GM23338 (cell line): ENCODE measurements around the gene MBOAT7. TPM values are rescaled to one million over a fixed set of nuclear protein-coding genes. Genes with fewer than 3 reads are reported as not detected.

Experiments
- ATAC-seq: fragments of 200-7000 bp; cut with Tn5 transposase; 3 replicates; pipeline ENCODE4 v1.9.1; 2020
- DNase-seq: peaks from one replicate; pipeline ENCODE4 v3.0.0-alpha.2; 2015; ENCODE audit warnings: low spot score
- H2AFZ ChIP-seq: fragments of 200-600 bp; sonication (generic); 2 replicates; pipeline ENCODE4 v1.8.0; 2016; ENCODE audit warnings: antibody characterized with exemption, mild to moderate bottlenecking, moderate library complexity
- H3F3A ChIP-seq: fragments of 200-600 bp; sonication (generic); replicated peaks from 2 replicates; pipeline ENCODE4 v1.8.0; 2017; ENCODE audit warnings: antibody characterized with exemption, mixed run types, low read depth
- H3K27ac ChIP-seq: fragments of 200-600 bp; sonication (generic); 2 replicates; pipeline ENCODE4 v1.6.1; 2016; ENCODE audit warnings: low read depth
- H3K27me3 ChIP-seq: fragments of 200-600 bp; sonication (generic); 2 replicates; pipeline ENCODE4 v1.8.0; 2016; ENCODE audit warnings: mild to moderate bottlenecking, mixed run types, moderate library complexity; ENCODE audit not compliant: insufficient read depth
- H3K36me3 ChIP-seq: fragments of 200-600 bp; sonication (generic); 2 replicates; pipeline ENCODE4 v1.8.0; 2016; ENCODE audit warnings: mild to moderate bottlenecking; ENCODE audit not compliant: insufficient read depth
- H3K4me1 ChIP-seq: fragments of 200-600 bp; sonication (generic); 2 replicates; pipeline ENCODE4 v1.8.0; 2016; ENCODE audit warnings: mild to moderate bottlenecking, moderate library complexity; ENCODE audit not compliant: insufficient read depth
- H3K4me2 ChIP-seq: fragments of 200-600 bp; sonication (generic); 2 replicates; pipeline ENCODE4 v1.7.1; 2017; ENCODE audit warnings: mixed run types
- H3K4me3 ChIP-seq: fragments of 200-600 bp; sonication (generic); 2 replicates; pipeline ENCODE4 v1.6.1; 2016; ENCODE audit warnings: mixed run types
- H3K79me2 ChIP-seq: fragments of 200-600 bp; sonication (generic); replicated peaks from 2 replicates; pipeline ENCODE4 v1.8.0; 2017; ENCODE audit warnings: mild to moderate bottlenecking; ENCODE audit not compliant: insufficient read depth
- H3K9me2 ChIP-seq: fragments of 200-600 bp; sonication (generic); 2 replicates; pipeline ENCODE4 v1.8.0; 2017; ENCODE audit not compliant: insufficient read depth
- H4K20me1 ChIP-seq: fragments of 200-600 bp; sonication (generic); replicated peaks from 2 replicates; pipeline ENCODE4 v1.8.0; 2017; ENCODE audit warnings: mild to moderate bottlenecking; ENCODE audit not compliant: insufficient read depth
- H3K27ac Mint-ChIP-seq: 2 replicates; pipeline ENCODE4 v1.8.0; 2020; ENCODE audit warnings: inconsistent platforms, mild to moderate bottlenecking, moderate library complexity, mixed read lengths
- H3K27me3 Mint-ChIP-seq: 3 replicates; pipeline ENCODE4 v1.8.0; 2022; ENCODE audit warnings: low read depth, mild to moderate bottlenecking, moderate library complexity, mixed read lengths, inconsistent platforms; ENCODE audit not compliant: insufficient read depth, poor library complexity
- H3K36me3 Mint-ChIP-seq: 3 replicates; pipeline ENCODE4 v1.8.0; 2021; ENCODE audit warnings: low read depth, mild to moderate bottlenecking, inconsistent platforms, moderate library complexity, mixed read lengths
- H3K4me1 Mint-ChIP-seq: 3 replicates; pipeline ENCODE4 v1.8.0; 2020; ENCODE audit warnings: mild to moderate bottlenecking, inconsistent platforms, mixed read lengths
- H3K4me3 Mint-ChIP-seq: 3 replicates; pipeline ENCODE4 v1.8.0; 2021; ENCODE audit warnings: moderate library complexity, mild to moderate bottlenecking, inconsistent platforms, mixed read lengths
- H3K9me3 Mint-ChIP-seq: 3 replicates; pipeline ENCODE4 v1.8.0; 2020; ENCODE audit warnings: moderate library complexity, mild to moderate bottlenecking, inconsistent platforms, mixed read lengths
- CREB1 ChIP-seq: fragments of 250-450 bp; sonication (Bioruptor Pico); IDR thresholded peaks from 2 replicates; pipeline ENCODE4 v1.5.0; 2020; ENCODE audit warnings: low read depth, mild to moderate bottlenecking, moderate library complexity
- CTCF ChIP-seq, 2 experiments: fragments of 200-600 bp in 1 of 2; sonication (generic) in 1 of 2; conservative IDR thresholded peaks; 2 replicates each; pipeline versions ENCODE4 v1.5.1 to v1.6.1; 2016 to 2017; ENCODE audit warnings: antibody characterized with exemption in 2 of 2, low read depth in 2 of 2, mild to moderate bottlenecking in 2 of 2, moderate library complexity in 1 of 2
- ETS1 ChIP-seq: IDR thresholded peaks from 2 replicates; pipeline ENCODE4 v1.6.1; 2016; ENCODE audit warnings: antibody characterized with exemption
- EZH2 ChIP-seq: fragments of 200-600 bp; sonication (generic); IDR thresholded peaks from one replicate; pipeline ENCODE4 v1.8.0; 2017; ENCODE audit warnings: antibody characterized with exemption, mild to moderate bottlenecking, low read depth; ENCODE audit not compliant: unreplicated experiment
- EZH2phosphoT487 ChIP-seq: fragments of 200-600 bp; sonication (generic); IDR thresholded peaks from one replicate; pipeline ENCODE4 v1.8.1; 2018; ENCODE audit warnings: antibody characterized with exemption; ENCODE audit not compliant: unreplicated experiment
- JUNB ChIP-seq: IDR thresholded peaks from one replicate; pipeline ENCODE4 v1.6.1; 2016; ENCODE audit warnings: antibody characterized with exemption; ENCODE audit not compliant: unreplicated experiment
- NANOG ChIP-seq: IDR thresholded peaks from 2 replicates; pipeline ENCODE4 v1.6.1; 2016; ENCODE audit warnings: antibody characterized with exemption, borderline replicate concordance
- POLR2AphosphoS5 ChIP-seq: IDR thresholded peaks from 2 replicates; pipeline ENCODE4 v1.6.1; 2016; ENCODE audit warnings: antibody characterized with exemption, low read depth
- REST ChIP-seq: IDR thresholded peaks from one replicate; pipeline ENCODE4 v1.6.1; 2018; ENCODE audit warnings: antibody characterized with exemption; ENCODE audit not compliant: unreplicated experiment
- STAT1 ChIP-seq: IDR thresholded peaks from one replicate; pipeline ENCODE4 v1.6.1; 2016; ENCODE audit warnings: antibody characterized with exemption; ENCODE audit not compliant: unreplicated experiment
- ZNF114 ChIP-seq: fragments of 250-450 bp; sonication (Bioruptor Pico); IDR thresholded peaks from 2 replicates; pipeline ENCODE4 v1.5.0; 2020; ENCODE audit warnings: mild to moderate bottlenecking, moderate library complexity
- ZNF331 ChIP-seq: fragments of 250-450 bp; sonication (Bioruptor Pico); IDR thresholded peaks from 2 replicates; pipeline ENCODE4 v1.5.0; 2020; ENCODE audit warnings: low read depth, mild to moderate bottlenecking, moderate library complexity
- ZNF462 ChIP-seq: fragments of 250-450 bp; sonication (Bioruptor Pico); IDR thresholded peaks from 2 replicates; pipeline ENCODE4 v1.5.0; 2020; ENCODE audit warnings: mild to moderate bottlenecking, moderate library complexity
- polyA plus RNA-seq: library from polyadenylated mRNA; unstranded; fragments of >200 nt; fragmentation: Nextera tagmentation; extraction: Ambion mirVana; gene quantifications from 2 replicates; pipeline ENCODE4 v1.2.1, GENCODE V29; 2016
- total RNA-seq: library from RNA; depleted of rRNA; stranded (reverse); fragments of >200 nt; shearing (Covaris generic); gene quantifications from 2 replicates; pipeline ENCODE4 v1.2.3, GENCODE V29; 2014

The MBOAT7 gene
- total and polyA plus RNA-seq, 2 experiments from 2014 or later: 77.8 to 184 TPM

GRCh38 chr19:54162241-54162805 is 27.1 kb downstream of the MBOAT7 start:
- peaks cover 48% of the 10 kb centered on the region for H3K27me3 Mint-ChIP-seq
- Histone ChIP-seq H3K4me3 (peak overlapping the region; percentile 58), H3K79me2 (peaks cover 9% of the 10 kb centered on the region; the same call in 1 of the 2 replicates), H3F3A (peaks cover 27% of the 10 kb centered on the region), H4K20me1 (peaks cover 2% of the 10 kb centered on the region; the same call in 1 of the 2 replicates), H2AFZ (no peak overlapping the region), H3K4me1 (peaks cover 8% of the 10 kb centered on the region; the same call in 1 of the 2 replicates), H3K27ac (no peak overlapping the region), H3K9me2 (no peaks in the 10 kb centered on the region), H3K36me3 (no peaks in the 10 kb centered on the region), H3K27me3 (peaks cover 7% of the 10 kb centered on the region; the same call in 1 of the 2 replicates), H3K4me2 (peak overlapping the region; percentile 76)
- H3K4me1 Mint-ChIP-seq: peaks cover 39% of the 10 kb centered on the region
- peaks cover 8% of the 10 kb centered on the region for H3K36me3 Mint-ChIP-seq
- H3K27ac Mint-ChIP-seq: peak overlapping the region; percentile 90; the same call in 1 of the 2 replicates
- H3K9me3 Mint-ChIP-seq: peaks cover 2% of the 10 kb centered on the region; the same call in 2 of the 3 replicates
- H3K4me3 Mint-ChIP-seq: peak overlapping the region; percentile 86
- peak; percentile 90 for DNase-seq
- ATAC-seq: peak; percentile 17
- TF ChIP-seq STAT1 (no peak), ZNF331 (CRISPR knock-in tag) (no peak), REST (no peak), ZNF462 (CRISPR knock-in tag) (no peak), JUNB (no peak), ZNF114 (CRISPR knock-in tag) (no peak), POLR2AphosphoS5 (no peak), EZH2phosphoT487 (no peak), CREB1 (CRISPR knock-in tag) (no peak), CTCF (conservative IDR thresholded peaks at IDR 0.05; ENCODE audit: low read depth in 2 of 2) (no peak), ETS1 (no peak), EZH2 (no peak), NANOG (no peak)
